Heart right ventricle (tissue), 16 donors: ENCODE results near the gene PABPC3. TPM values are rescaled to one million over a fixed set of nuclear protein-coding genes. Genes with fewer than 3 reads are reported as not detected.
A peak's percentile ranks its signal among the peaks of the same experiment; 100 is the strongest.

Experiments
- ATAC-seq, 8 donors: fragments of 200-7000 bp; cut with Tn5 transposase; one replicate each; pipeline ENCODE4 v1.9.1; 2020; ENCODE audit warnings: mild to moderate bottlenecking in 8 of 8, moderate library complexity in 8 of 8, moderate number of reproducible peaks in 1 of 8
- DNase-seq, 2 donors: peaks; one replicate each; pipeline ENCODE4 v3.0.0-alpha.2; 2020
- H3K27ac ChIP-seq, 10 donors: fragments of 200-600 bp; sonication (generic) in 2 of 10; one replicate each; pipeline versions ENCODE4 v1.5.0 to v1.8.0; 2020 to 2022; ENCODE audit warnings: mild to moderate bottlenecking in 3 of 10
- H3K27me3 ChIP-seq, 7 donors: fragments of 200-600 bp; one replicate each; pipeline ENCODE4 v1.8.0; 2021 to 2022; ENCODE audit warnings: mild to moderate bottlenecking in 2 of 7
- H3K36me3 ChIP-seq, 9 donors: fragments of 200-600 bp; sonication (generic) in 1 of 9; one replicate each; pipeline versions ENCODE4 v1.5.0 to v1.8.0; 2020 to 2022; ENCODE audit warnings: mild to moderate bottlenecking in 2 of 9
- H3K4me1 ChIP-seq, 9 donors: fragments of 200-600 bp; sonication (generic) in 1 of 9; one replicate each; pipeline versions ENCODE4 v1.5.0 to v1.8.0; 2020 to 2022; ENCODE audit warnings: mild to moderate bottlenecking in 4 of 9
- H3K4me3 ChIP-seq, 10 donors: fragments of 200-600 bp; sonication (generic) in 2 of 10; one replicate each; pipeline versions ENCODE4 v1.5.0 to v1.8.0; 2020 to 2022; ENCODE audit warnings: mild to moderate bottlenecking in 7 of 10, moderate library complexity in 2 of 10
- H3K9me3 ChIP-seq, 11 donors: fragments of 200-600 bp in 10 of 11; sonication (generic) in 2 of 11; one replicate each; pipeline versions ENCODE4 v1.5.0 to v1.8.0; 2013 to 2022; ENCODE audit warnings: mild to moderate bottlenecking in 2 of 11, control low read depth in 1 of 11, moderate library complexity in 1 of 11
- CTCF ChIP-seq, 9 donors: fragments of 200-600 bp; sonication (generic) in 2 of 9; IDR thresholded peaks; one replicate each; pipeline versions ENCODE4 v1.5.0 to v1.8.0; 2021 to 2022; ENCODE audit warnings: antibody characterized with exemption in 9 of 9, mild to moderate bottlenecking in 5 of 9, moderate library complexity in 1 of 9
- WGBS, 2 donors: extraction: QIAGEN DNeasy Blood & Tissue Kit; methylation state at CpG; one replicate each; pipeline ENCODE4 v1.1.7; 2013; ENCODE audit warnings: inconsistent platforms in 1 of 2; 5-methylcytosine and 5-hydroxymethylcytosine counted together
- intact Hi-C, 10 donors: fragments of 100-400 bp; cut with DNase I; formaldehyde crosslinking; loops; one replicate each; pipeline versions ENCODE4 v1.11.1 to v1.14.2; 2022
- long read RNA-seq, 3 donors: library from polyadenylated mRNA; unstranded; transcript quantifications; one replicate each; pipeline ENCODE4 v2.0.0, GENCODE V29; 2020 to 2021
- polyA plus RNA-seq, 2 donors: library from polyadenylated mRNA; stranded (reverse); fragments of 200-250 nt; gene quantifications; one replicate each; pipeline ENCODE4 v1.2.3, GENCODE V29; 2013
- total RNA-seq, 10 donors: library from RNA; stranded (reverse); fragmentation: NEBNext Ultra II Directional in 3 of 10; extraction: Animal tissue kit (Norgen Biotek cat#: 25700) in 3 of 10; gene quantifications; one replicate each; pipeline versions ENCODE4 v1.2.1 to v1.2.4, GENCODE V29; 2021 to 2023
- donor health status: Arrhythmogenic right ventricular cardiomyopathy.
- donor health status: ischemic (EF 13 %, LVEDD 7.1; RV severe dilation, severe dysfunction).
- donor health status: healthy with polysubstance abuse.
- donor health status: DM: no; HTN: yes; CAD: no.
- donor health status: DM: no; HTN: no; CAD: no.
- donor health status: ischemic (EF 25% LVEDD 6.9; RV normal size, moderate dysfunction).
- donor health status: ischemic (EF 25% LVEDD 5.7; RV mildly dilated, moderate dysfunction).
- donor health status: healthy.
- donor health status: DM: yes; HTN: yes; CAD: no.
- donor health status: Ischemic cardiomyopathy.
- donor health status: ischemic (EF 35%, LVEDD 5.7; RV mildly dilated, moderate dysfunction).
- donor health status: nonischemic (EF 11% LVEDD 7.7; RV severe dilation, severe dysfunction).
- donor health status: DM: yes; HTN: yes; CAD: no.
- donor health status: PGD.
- donor health status: ischemic (EF 29% LVEDD 5.4; RV normal size, mild dysfunction).
- donor health status: nonischemic (EF 23%, LVEDD 6.1; RV moderate dilation, normal function).

The PABPC3 gene
- total RNA-seq, result under 1 TPM in 2 of 10 donors, not detected in 8; 0.09 to 0.10 TPM
- polyA plus RNA-seq, result under 1 TPM in 1 of 2 donors, not detected in 1; 0.06 TPM
- long read RNA-seq, donor 1, result 0 reads
- long read RNA-seq, donor 2, result 0 reads
- long read RNA-seq, donor 3, result 0 reads

- peak within 1 kb of the TSS in 2 of 10 donors; percentile 4 to 17 for H3K4me3 ChIP-seq
- H3K4me1 ChIP-seq, result no peaks in the 10 kb centered on the region
- H3K9me3 ChIP-seq, result no peaks in the 10 kb centered on the region
- TF ChIP-seq CTCF (IDR thresholded peaks at IDR 0.05), result no peak
- peaks cover 0 to 54% (median 36%) of the 10 kb centered on the region in 7 donors for H3K27me3 ChIP-seq
- no peaks in the 10 kb centered on the region for H3K36me3 ChIP-seq
- ATAC-seq (no peak), DNase-seq (no peak)
- intact Hi-C loops, result no loop called here
- 18 to 23% methylated on average over 50 of the region's 50 CpGs for WGBS, 2 donors
- H3K27ac ChIP-seq, result no peak within 1 kb of the TSS
These were observed at the start of gene PABPC3 for GRCh38 chr13:25095851-25096453. Gene PABPC3, plus strand, starts transcription at chr13:25096136. Its CDS starts 63 bp downstream, at chr13:25096199.

- DNase-seq, result no peak
- Histone ChIP-seq H3K27me3 (peaks cover 0 to 77% (median 65%) of the 10 kb centered on the region in 7 donors), H3K36me3 (no peaks in the 10 kb centered on the region), H3K4me3 (peak overlapping the region in 8 of 10 donors; percentile 11 to 50 (median 36)), H3K27ac (no peak overlapping the region), H3K9me3 (peaks cover 0 to 16% (median 6%) of the 10 kb centered on the region in 11 donors), H3K4me1 (peaks cover 0 to 9% (median 4%) of the 10 kb centered on the region in 9 donors)
- intact Hi-C loops, result no loop called here
- WGBS, 2 donors, result 16% methylated on average over 24 of the region's 24 CpGs
- no peak for TF ChIP-seq CTCF (IDR thresholded peaks at IDR 0.05)
- ATAC-seq, result no peak
These were observed 49.5 kb upstream of the PABPC3 start for GRCh38 chr13:25046274-25046984.

- H3K27me3 ChIP-seq, result peaks cover 0 to 72% (median 64%) of the 10 kb centered on the region in 7 donors
- ATAC-seq (peak in 1 of 8 donors; percentile 52), DNase-seq (no peak)
- intact Hi-C loops, result no loop called here
- peak overlapping the region in 9 of 10 donors; percentile 10 to 50 (median 28) for H3K4me3 ChIP-seq
- WGBS, 2 donors, result 0 to 1% methylated on average over 39 of the region's 39 CpGs
- peaks cover 0 to 9% (median 4%) of the 10 kb centered on the region in 9 donors for H3K4me1 ChIP-seq
- no peak for TF ChIP-seq CTCF (IDR thresholded peaks at IDR 0.05)
- no peak overlapping the region for H3K27ac ChIP-seq
- H3K36me3 ChIP-seq, result no peaks in the 10 kb centered on the region
- H3K9me3 ChIP-seq, result peaks cover 0 to 23% (median 6%) of the 10 kb centered on the region in 11 donors
These were observed 48.9 kb upstream of the PABPC3 start for GRCh38 chr13:25046985-25047511.

GRCh38 chr13:25051065-25051464 is 44.9 kb upstream of the PABPC3 start:
- peaks cover 0 to 37% (median 32%) of the 10 kb centered on the region in 7 donors for H3K27me3 ChIP-seq
- H3K4me1 ChIP-seq, result peaks cover 0 to 9% (median 4%) of the 10 kb centered on the region in 9 donors
- H3K27ac ChIP-seq, result no peak overlapping the region
- no peak overlapping the region for H3K4me3 ChIP-seq
- 58 to 59% methylated on average over 1 of the region's 1 CpG for WGBS, 2 donors
- peaks cover 0 to 28% (median 6%) of the 10 kb centered on the region in 11 donors for H3K9me3 ChIP-seq
- intact Hi-C loops, result no loop called here
- no peak for ATAC-seq
- no peaks in the 10 kb centered on the region for H3K36me3 ChIP-seq
- TF ChIP-seq CTCF (IDR thresholded peaks at IDR 0.05), result no peak
- no peak for DNase-seq
